ENCODE results near the gene TNS1.

TNS1 gene

DNA sequence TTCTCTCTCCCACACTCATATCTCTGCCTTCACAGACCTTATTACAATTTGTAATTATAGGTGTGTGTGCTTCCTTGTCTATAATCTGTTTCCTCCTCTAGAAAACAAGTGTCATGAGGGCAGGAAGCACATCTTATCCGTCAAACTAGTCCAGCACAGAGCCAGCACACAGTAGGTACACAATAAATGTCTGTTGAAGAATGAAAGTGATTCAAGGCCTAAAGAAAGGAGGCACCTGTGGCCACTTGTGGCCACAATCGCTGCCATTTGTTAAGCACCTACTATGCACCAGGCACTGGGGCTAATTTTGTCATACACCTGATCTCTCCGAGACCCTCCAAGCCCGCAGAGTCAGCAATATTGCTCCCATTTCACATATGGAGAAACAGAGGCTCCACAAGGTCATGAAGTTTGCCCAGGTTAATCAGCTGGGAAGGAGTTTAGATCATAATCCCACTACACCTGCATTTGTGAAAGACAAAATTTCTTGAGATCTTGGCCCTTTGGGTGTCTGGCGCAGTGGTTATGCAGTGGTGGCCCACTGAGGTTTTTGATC, 78.4 kb downstream of the TNS1 start:
- Histone ChIP-seq H3K9me3 (no peaks in the 10 kb centered on the region), H3K27ac (no peak overlapping the region), H3K4me1 (ENCODE audit: control insufficient read depth in 1 of 2, insufficient read depth in 1 of 2, low read depth in 1 of 2, low read length in 1 of 2) (no peaks in the 10 kb centered on the region), H3K27me3 (no peaks in the 10 kb centered on the region), H3K36me3 (no peaks in the 10 kb centered on the region), H3K4me3 (ENCODE audit: low read depth in 1 of 2, low read length in 1 of 2) (no peak overlapping the region)
- TF ChIP-seq, protein P1, sequence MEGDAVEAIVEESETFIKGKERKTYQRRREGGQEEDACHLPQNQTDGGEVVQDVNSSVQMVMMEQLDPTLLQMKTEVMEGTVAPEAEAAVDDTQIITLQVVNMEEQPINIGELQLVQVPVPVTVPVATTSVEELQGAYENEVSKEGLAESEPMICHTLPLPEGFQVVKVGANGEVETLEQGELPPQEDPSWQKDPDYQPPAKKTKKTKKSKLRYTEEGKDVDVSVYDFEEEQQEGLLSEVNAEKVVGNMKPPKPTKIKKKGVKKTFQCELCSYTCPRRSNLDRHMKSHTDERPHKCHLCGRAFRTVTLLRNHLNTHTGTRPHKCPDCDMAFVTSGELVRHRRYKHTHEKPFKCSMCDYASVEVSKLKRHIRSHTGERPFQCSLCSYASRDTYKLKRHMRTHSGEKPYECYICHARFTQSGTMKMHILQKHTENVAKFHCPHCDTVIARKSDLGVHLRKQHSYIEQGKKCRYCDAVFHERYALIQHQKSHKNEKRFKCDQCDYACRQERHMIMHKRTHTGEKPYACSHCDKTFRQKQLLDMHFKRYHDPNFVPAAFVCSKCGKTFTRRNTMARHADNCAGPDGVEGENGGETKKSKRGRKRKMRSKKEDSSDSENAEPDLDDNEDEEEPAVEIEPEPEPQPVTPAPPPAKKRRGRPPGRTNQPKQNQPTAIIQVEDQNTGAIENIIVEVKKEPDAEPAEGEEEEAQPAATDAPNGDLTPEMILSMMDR (IDR thresholded peaks at IDR 0.05) = no peak

DNA sequence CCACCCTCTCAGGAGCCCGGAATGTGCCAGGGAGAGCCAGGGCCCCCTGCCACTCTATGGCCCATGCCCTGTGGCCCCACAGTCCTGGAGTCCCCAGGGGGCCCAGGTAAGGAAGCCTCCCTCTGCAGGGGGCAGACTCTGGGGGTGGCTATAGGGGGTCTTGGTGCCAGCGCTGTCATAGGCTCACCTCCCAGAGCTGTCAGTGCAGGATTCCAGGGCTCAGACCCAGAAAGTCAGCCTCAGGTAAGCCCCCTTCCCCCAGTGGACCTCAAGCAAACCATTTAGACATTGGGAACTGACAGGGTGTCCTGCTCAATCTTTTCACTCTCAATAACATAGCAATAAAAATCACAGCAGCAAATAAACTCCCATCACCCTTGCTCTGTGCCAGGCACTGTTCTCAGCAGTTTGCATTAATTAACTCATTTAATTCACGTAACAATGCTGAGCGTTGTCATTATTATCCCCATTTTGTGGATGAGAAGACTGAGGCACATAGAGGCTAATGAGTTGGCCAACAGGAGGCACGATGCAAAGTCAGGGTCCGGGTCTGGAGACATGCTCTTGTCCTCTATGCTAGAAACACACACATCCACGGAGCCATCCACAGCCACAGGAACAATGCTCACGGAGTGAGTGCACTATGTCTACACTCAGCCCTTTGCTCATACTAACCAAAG, 79.6 kb downstream of the TNS1 start:
- TF ChIP-seq, protein P1 (IDR thresholded peaks at IDR 0.05) = no peak
- Histone ChIP-seq H3K27me3 (no peaks in the 10 kb centered on the region), H3K27ac (no peak overlapping the region), H3K36me3 (no peaks in the 10 kb centered on the region), H3K4me3 (ENCODE audit: low read depth in 1 of 2, low read length in 1 of 2) (no peak overlapping the region), H3K4me1 (ENCODE audit: control insufficient read depth in 1 of 2, insufficient read depth in 1 of 2, low read depth in 1 of 2, low read length in 1 of 2) (no peaks in the 10 kb centered on the region), H3K9me3 (no peaks in the 10 kb centered on the region)

DNA sequence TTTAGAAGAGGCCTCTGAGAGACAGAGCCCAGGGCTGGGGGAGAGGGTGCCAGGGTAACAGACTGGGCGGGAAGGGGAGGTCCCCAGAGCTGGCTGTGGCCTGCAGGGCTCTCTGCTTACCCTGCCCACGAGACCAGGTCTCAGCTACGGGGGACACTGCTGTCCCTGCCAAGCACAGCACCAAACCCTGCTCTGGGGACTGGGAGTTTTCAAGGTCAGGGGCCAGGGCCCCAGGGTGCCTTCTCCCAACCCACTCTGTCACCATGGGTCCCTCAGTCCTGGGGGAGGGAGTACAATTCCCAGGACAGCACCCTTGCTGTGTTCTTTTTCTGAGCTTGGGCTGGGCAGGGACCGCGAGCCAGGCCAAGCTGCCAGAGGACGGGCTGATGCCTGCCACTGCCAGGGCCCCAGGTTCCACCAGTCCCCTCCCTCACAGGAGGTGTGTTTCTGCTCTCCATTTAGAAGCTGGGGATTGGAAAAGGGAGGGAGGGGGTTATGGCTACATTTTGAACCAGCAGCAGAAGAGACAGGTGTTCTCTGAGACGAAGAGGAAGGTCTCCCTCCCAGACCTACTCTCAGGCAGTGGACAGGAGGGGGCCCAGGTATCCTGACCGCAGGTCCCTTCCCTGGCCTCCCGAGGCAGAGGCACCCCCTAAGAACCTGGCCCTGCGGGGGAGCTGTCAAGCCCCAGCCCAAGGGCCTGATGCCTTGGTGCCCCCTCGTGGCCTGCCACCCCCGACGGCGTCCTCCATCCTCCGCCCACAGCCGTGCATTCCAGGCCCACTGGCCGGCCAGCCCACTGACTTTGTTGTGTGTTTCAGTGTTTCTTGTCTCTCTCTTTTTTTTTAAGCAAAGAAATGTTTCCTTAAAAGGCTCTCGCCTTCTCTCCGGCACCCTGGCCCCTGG, 80.4 kb downstream of the TNS1 start:
- Histone ChIP-seq H3K27ac (no peak overlapping the region), H3K27me3 (no peaks in the 10 kb centered on the region), H3K36me3 (no peaks in the 10 kb centered on the region), H3K4me3 (ENCODE audit: low read depth in 1 of 2, low read length in 1 of 2) (no peak overlapping the region), H3K4me1 (ENCODE audit: control insufficient read depth in 1 of 2, insufficient read depth in 1 of 2, low read depth in 1 of 2, low read length in 1 of 2) (no peaks in the 10 kb centered on the region), H3K9me3 (no peaks in the 10 kb centered on the region)
- TF ChIP-seq, protein P1 (IDR thresholded peaks at IDR 0.05) = no peak

DNA sequence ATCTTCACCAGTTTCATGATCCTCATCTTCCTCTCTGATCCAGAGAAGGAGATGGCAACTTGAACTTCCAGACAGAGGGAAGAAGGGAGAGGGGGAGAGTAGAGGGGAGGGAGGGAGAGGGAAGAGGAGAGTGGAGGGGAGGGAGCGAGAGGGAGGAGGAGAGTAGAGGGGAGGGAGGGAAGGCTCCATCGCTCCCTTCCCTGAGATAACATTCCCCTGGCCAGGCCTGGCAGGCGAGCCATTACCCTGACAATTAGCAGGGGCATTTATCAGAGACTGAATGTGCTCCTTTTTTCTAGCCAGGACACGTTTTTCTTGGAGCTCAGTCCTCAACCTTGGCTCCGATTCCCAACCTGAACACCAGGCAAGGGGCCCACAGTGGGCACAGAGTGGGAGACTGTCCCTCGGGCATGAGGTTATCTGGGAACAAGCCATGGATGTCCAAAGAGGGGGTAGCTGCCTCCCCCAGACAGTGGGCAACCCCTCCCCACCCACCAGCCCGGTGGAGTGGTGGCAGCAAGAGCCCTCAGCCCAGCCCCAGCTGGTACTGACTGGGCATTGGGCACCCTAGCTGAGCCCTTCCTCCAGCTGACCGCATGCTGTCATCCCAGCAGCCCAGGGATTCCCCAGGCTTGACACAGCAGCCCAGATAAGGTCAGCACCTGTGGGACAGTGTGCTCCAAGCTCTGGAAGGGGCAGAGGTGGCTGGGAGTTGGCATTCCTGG, 81.8 kb downstream of the TNS1 start:
- H3K36me3 ChIP-seq = no peaks in the 10 kb centered on the region
- H3K27me3 ChIP-seq = no peaks in the 10 kb centered on the region
- H3K27ac ChIP-seq = no peak overlapping the region
- no peaks in the 10 kb centered on the region for H3K4me1 ChIP-seq (ENCODE audit: control insufficient read depth in 1 of 2, insufficient read depth in 1 of 2, low read depth in 1 of 2, low read length in 1 of 2)
- TF ChIP-seq, protein P1 (IDR thresholded peaks at IDR 0.05) = no peak
- no peak overlapping the region for H3K4me3 ChIP-seq (ENCODE audit: low read depth in 1 of 2, low read length in 1 of 2)
- no peaks in the 10 kb centered on the region for H3K9me3 ChIP-seq

DNA sequence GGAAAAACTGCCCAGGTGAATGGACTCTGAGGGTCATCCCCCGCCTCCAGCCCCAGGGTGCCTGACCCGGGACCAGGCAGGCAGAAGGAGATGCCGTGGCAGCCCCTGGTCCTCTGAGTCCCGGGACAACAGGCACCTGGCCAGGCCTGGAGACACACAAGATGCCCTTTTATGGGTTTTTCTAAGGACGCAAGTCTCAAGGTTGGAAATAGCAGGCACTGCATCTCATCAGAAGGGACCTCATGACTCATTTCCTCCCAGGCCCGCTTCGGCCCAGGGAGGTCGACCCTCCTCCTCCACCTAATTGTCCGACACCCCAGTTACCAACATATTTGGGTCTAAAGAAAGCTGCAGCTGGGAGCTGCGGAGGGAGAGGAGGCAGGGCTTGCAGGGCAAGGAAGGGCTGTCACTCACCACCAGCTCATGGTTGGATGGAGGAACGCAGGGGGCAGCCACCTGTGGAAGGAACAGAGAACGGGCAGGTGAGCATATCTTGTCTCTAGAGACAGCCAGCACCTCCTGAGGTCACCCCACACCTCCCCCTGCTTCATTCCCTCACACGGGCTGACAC, 82.9 kb downstream of the TNS1 start:
- Histone ChIP-seq H3K9me3 (no peaks in the 10 kb centered on the region), H3K27ac (no peak overlapping the region), H3K4me3 (ENCODE audit: low read depth in 1 of 2, low read length in 1 of 2) (no peak overlapping the region), H3K36me3 (no peaks in the 10 kb centered on the region), H3K27me3 (no peaks in the 10 kb centered on the region), H3K4me1 (ENCODE audit: control insufficient read depth in 1 of 2, insufficient read depth in 1 of 2, low read depth in 1 of 2, low read length in 1 of 2) (no peaks in the 10 kb centered on the region)
- TF ChIP-seq, protein P1 (IDR thresholded peaks at IDR 0.05) = no peak

Data from neutrophil (primary cell).